SKM-1 treated with dmso at 0.1 percent for 144 hours (cell line): ENCODE measurements around the gene MACF1.
"Not testable (repeated sequence)": the region's sequence is repeated elsewhere in the genome, so short reads cannot be mapped to it uniquely, and the experiment has no call there.

Source experiments
- DNase-seq: peaks from one replicate; lab custom pipeline; 2025; ENCODE audit not compliant: unreplicated experiment; lab: John Stamatoyannopoulos, UW

MACF1 gene

DNA sequence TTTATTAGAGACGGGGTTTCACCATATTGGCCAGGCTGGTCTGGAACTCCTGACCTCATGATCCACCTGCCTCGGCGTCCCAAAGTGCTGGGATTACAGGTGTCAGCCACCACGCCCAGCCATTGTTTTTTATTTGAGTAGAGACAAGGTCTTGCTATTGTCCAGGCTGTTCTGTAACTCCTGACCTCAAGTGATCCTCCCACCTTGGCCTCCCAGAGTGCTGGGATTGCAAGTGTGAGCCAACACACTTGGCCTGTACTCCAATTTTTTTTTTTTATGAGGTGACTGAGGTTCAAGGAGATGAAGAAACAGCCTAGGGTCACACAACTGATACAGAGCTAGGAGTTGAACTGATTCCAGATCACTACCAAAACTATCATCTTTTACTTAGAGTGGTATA, 245.5 kb downstream of the MACF1 start:
- DNase-seq, result not testable (repeated sequence)

DNA sequence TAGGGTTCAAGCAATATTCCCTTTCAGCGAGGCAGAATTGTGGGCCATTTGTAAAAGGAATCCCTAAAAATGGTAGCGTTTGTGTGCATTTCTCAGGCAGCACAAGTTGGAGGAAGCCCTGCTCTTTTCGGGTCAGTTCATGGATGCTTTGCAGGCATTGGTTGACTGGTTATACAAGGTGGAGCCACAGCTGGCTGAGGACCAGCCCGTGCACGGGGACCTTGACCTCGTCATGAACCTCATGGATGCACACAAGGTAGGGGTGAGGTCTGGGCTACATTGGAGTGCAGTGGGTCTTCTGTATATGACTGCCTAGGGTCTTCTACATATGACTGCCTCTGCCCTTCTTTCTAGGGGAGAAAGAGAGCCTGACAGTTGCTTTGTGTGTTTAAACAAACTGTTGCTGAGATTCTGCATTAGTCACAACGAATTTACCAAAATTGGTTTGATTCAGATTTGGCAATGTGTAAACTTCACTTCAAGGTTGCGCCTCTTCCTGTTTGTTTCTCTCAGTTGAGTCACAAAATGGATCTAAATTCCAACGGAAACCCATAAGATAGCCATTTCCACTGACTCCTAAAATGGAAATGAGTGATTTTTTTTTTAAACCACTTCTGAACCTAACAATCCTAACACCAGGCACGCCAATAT, 246.6 kb downstream of the MACF1 start:
- no peak for DNase-seq

DNA sequence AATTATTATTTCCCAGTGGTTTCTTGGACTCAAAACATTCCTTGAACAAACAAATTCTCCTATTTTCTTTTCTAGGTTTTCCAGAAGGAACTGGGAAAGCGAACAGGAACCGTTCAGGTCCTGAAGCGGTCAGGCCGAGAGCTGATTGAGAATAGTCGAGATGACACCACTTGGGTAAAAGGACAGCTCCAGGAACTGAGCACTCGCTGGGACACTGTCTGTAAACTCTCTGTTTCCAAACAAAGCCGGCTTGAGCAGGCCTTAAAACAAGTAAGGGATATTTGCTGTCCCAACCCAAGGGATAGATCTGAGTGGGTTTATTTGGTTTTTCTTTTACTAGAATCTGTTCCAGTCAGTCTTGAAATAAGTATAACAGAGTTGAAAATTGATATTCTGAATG, 247.6 kb downstream of the MACF1 start:
- no peak for DNase-seq

DNA sequence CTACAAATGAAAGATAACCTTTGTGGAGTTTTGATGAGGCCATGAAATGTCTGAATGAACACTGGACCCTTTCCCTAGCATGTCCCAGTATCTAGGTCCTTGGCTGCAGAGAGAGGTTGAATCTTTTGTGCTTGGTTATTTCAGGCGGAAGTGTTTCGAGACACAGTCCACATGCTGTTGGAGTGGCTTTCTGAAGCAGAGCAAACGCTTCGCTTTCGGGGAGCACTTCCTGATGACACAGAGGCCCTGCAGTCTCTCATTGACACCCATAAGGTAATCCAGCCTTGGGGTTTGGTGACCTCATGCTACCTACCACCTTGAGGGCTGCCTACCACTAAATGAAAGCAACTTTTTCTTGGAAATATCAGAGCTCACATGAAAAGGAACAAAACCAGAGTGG, 248.0 kb downstream of the MACF1 start:
- no peak for DNase-seq

DNA sequence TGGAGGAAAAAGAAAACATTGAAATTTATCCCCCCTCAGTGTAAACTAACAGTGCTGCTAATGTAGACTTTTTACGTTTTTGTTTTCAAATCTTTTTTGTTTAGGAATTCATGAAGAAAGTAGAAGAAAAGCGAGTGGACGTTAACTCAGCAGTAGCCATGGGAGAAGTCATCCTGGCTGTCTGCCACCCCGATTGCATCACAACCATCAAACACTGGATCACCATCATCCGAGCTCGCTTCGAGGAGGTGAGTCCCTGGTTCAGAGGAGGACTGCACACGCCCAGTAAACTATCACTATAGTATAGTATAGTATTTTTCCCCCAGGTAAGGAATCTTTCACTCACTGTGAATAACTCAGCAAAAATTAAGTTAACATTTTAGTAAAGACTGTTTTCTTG, 249.1 kb downstream of the MACF1 start:
- DNase-seq, result no peak

DNA sequence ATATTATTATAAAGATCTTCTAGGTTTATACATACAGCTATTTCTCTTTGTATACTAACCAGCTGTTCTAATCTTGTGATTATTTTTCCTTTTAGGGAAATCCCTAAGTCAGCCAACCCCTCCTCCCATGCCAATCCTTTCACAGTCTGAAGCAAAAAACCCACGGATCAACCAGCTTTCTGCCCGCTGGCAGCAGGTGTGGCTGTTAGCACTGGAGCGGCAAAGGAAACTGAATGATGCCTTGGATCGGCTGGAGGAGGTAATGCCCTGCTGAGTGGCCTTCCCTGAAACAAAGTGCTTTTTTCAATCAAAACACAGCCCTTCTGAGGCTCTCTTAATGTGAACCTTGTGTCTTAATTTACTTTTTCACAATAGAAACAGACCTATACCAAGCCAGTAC, 254.5 kb downstream of the MACF1 start:
- no peak for DNase-seq

DNA sequence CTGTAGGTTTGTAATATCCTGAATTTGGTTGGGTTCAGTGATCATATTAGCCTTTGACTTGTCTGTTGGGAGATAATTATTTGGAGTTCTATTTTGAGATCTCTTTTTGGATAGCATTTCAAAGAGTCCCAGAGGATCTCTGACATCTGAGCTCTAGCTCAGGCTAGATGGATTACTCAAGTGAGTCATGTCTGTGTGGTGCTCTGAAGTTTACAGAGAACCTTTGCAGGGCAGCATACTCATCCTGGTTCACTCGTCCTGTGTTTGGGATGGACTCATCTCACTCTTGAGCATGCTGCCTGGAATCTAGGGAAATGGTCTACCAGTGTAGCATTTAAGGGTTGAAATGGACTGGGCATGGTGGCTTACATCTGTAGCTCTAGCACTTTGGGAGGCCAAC, 257.6 kb downstream of the MACF1 start:
- no peak for DNase-seq

DNA sequence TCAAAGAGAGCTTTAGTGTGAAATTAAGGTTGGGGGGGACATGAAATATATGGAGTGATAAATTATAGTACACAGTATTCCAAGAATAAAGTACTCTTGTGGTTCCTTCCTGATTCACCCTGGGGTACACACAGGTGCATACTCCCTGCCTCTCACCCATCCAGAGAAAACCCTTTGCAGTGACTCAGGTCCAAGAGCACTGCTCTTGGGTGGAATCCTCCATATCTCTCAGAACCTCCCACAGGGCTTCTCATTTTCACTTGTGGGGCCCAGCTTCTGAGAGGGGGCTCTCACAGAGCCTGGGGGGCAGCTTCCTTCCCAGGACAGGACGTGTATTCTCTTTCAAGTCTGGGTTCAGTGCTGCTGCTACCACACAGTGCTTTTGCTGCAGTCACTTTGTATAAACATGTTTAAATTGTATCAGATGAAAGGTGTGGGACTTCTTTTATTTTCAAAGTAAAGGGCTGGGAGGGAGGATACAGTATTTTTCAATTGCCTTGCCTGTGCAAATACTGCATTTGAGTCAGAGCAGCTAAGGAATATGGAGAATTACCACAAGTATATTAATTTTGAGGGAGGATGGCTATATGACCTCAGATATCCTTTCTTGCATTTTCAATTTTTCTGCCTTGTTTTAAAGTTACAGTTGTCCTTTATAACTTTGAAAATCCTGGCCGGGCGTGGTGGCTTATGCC, 262.1 kb downstream of the MACF1 start:
- DNase-seq, result no peak

DNA sequence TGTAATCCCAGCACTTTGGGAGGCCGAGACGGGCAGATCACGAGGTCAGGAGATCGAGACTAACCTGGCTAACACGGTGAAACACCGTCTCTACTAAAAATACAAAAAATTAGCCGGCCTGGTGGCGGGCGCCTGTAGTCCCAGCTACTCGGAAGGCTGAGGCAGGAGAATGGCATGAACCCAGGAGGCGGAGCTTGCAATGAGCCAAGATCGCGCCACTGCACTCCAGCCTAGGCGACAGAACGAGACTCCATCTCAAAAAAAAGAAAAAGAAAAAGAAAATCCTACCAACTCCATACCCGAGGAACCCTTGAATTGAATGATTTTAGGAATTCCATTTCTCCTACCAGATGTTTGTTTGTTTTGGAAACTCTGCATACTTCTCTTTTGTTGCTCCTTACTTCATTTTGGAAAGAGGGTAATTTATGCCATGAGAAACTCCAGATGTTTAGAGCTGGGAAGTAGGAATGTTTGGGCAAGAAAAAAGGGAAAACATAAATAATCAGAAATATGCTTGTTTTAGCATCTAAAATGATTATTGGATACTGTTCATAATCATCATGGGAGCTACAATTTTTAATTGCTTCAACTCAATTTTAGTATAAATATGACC, 262.7 kb downstream of the MACF1 start:
- DNase-seq, result not testable (repeated sequence)

DNA sequence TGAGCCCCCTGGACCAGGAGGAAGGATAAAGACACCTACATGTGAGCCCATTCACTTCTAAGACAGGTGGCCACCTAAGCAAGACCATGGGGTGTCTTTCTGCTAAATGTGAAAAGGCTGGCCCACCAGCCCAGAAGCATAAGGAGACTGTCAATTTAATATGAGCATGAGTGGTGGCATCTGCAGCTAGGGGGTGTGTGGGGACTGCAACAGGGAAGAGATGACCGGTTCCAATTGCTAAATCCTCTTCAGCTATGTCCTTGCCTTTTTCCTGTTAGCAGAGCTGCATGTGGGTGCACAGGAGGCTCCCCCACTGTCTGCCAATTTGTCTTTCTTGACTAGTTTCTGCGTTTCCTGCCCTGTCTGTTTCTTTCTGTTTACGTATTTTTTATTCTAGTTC, 264.7 kb downstream of the MACF1 start:
- no peak for DNase-seq

DNA sequence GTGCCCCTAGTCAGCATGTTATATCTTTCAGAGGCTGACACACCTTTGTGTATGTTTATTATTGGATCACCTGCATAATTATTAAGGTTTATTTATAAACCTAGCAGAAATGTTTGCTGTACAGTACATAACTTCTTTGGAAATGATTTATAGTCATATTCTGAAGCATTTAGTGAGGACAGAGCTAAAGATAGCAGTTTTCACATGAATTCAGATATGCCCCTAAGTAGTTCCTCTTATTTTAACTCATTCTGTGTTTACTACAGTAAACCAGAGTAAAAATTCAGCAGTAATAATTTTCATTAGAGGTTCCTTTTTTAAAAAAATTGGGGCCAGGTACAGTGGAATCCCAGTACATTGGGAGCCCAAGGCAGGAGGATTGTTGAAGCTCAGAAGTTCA, 265.5 kb downstream of the MACF1 start:
- no peak for DNase-seq

DNA sequence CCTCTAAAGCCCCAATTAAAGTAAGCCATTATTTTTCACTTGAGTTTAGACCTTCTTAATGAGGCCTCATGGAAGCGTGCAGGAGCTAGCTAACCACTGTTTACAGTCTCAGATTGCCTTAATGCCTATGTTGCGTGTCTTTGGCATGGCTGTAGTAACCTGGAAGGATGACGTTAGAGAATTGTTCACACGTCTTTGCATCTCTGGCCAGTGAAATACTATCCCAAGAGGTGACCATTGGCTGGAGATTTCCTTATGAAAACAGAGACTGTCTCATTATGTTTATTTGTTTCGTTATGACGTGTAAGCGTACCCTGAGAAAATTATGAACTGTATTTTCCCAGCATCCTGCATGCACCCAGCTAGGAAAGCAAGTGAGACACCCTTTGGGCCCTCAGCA, 268.3 kb downstream of the MACF1 start:
- no peak for DNase-seq

DNA sequence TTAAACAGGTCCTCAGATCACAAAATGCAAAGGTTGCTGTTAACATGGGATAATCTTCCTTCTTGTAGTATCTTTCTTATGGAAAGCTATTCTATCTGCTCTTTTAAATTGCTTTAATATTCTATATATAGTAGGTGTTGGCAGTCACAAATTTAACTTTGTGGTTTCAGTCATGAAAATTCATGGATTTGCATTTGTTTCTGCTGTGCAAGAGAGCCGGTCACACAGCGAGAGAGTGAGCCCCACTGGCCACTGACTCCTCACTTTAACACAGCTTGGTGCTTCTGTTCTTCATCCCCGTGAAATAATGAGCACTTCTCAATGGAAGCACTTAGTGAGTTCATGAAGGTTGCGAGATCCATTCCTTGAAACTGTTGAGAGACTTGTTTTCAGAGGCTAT, 268.8 kb downstream of the MACF1 start:
- no peak for DNase-seq

DNA sequence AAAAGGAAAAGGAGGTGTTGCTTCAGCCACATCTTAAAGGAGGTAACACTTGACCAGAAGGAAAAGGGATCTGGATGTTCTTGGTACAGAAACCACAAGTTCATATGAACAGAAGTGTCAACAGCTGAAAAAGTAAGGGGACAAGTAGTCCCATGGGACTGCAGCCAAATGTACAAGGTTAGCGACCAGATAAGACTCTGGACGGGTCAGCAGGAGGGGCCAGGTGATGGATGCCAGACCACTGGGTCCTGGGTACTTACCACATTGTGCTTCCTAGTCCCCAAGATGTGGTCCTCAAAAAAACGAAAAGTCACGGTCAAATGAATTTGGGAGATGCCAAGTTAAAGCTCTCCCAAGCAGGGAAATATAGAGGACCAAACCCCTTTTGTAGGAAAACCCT, 270.3 kb downstream of the MACF1 start:
- DNase-seq, result no peak

DNA sequence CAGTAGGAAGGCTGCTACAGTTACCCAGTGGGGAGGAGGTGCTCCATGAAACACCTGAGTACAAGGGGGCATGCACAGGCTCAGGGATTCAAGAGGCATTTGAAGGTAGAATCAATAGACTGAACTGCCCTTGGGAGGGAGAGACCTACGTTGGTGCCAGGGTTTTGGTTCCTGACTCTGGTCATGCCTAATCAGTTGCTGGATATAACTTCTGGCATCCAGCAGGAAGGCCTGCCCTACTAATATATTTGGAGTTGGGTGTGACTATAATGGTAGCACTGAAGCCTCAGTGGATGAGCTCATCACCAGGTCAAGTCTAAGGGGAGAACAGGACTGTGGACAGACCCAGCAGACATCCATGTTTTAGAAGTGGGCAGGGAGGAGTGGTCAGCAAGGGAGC, 271.1 kb downstream of the MACF1 start:
- DNase-seq, result not testable (repeated sequence)

DNA sequence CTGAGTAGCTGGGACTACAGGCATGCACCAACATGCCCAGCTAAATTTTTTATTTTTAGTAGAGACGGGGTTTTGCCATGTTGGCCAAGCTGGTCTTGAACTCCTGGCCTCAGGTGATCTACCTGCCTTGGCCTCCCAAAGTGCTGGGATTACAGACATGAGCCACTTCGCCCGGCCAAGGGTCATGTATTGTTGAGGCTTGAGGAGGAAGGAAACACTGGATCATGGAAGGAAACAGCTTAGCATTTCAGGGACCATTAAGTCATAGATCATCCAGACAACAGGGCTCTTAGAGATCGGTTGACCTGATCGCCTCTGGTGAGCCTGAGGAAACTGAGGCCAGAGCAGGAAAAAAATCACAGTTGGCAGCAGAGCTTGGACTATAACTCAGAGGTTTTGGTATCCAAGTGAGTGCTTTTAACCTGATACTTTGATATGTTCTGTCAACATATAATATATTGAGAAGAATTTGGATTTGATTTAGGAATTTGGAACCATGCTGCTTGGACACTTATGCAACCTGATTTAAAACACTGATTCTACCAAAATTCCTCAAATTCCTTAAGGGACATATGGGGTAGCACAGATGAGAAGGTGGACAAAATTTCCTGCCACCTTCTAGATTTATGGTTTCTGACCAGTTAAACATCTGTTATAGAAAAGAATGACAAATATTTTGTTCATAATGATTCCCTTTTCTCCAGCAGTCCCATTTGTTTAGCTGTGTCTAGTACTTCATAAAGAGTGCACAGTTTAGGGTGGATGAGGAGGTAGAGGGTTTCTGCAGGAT, 273.8 kb downstream of the MACF1 start:
- no peak for DNase-seq

DNA sequence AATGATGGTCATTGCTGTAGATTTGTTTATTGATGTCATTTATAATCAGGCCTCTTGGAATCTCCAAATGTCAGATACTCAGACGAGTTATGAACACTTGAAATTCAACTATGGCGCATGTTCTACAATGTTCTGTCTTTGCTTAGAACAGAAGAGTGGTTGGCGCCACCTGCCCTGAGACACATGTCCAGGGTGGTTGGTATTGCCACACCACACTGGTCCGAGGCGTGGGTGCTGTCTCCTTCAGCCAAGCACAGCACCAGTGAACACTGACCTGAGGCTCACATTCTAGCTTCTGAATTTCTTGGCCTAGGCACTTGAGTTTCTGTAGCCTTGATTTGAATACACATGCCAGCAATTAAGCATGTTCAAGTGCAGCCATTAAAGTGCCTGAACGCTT, 276.8 kb downstream of the MACF1 start:
- DNase-seq, result no peak

DNA sequence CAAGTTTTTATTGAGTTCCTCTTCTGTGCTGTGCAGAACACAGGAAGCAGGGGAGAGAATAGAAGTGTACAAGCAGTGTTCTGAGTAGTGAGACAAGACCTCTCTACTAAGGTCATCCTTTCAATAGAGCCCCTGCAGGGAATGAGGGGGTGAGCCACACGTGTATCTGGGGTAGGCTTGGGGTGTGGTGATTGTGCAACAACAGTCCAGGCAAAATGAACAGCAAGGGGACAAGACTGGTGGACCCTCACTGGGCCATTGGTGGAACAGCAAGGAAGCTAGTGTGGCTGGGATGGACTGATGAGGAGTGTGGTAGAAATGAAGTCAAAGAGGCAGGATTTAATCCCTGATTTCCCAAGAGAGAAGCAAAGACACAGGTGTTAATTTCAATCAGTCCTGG, 278.8 kb downstream of the MACF1 start:
- DNase-seq, result no peak

DNA sequence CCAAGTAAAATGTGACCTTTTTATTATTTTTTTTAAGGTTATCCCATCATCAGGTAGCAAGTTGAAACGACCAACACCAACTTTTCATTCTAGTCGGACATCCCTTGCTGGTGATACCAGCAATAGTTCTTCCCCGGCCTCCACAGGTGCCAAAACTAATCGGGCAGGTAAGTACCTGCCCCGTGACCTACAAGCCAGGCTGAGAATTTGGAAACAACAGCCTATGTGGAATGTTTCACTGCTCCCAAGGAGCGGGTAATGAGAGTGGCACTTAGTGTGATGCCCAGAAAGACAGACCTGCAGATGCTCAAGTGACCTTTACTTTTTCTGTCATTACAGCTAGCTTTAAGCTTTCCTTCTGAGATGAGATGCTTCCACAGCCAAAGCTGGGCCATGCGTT, 280.1 kb downstream of the MACF1 start:
- DNase-seq, result no peak

DNA sequence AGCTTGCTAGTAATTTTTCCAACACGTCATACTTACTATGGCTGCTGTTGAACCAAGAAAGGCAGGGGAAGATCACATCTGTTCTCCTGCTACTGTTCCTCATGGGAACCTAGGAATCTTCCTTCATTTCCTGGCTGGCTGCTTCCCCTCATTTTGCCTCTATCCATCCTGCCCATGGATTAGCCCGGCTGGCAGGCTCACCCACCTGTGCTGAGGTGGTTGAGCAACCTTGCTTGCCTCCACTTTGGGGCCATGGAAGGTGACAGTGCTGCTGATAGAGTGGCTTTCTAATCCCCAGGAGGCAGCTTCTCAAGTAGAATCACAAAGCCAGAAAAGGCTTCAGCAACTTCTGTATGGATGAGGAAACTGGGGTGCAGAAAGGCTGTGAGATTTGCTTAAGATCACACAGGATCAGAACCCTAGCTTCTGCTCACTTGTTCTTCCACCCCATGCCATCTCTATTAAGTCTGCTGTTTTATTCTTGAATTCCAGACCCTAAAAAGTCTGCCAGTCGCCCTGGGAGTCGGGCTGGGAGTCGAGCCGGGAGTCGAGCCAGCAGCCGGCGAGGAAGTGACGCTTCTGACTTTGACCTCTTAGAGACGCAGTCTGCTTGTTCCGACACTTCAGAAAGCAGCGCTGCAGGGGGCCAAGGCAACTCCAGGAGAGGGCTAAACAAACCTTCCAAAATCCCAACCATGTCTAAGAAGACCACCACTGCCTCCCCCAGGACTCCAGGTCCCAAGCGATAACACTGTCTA, 280.7 kb downstream of the MACF1 start:
- DNase-seq, result no peak

DNA sequence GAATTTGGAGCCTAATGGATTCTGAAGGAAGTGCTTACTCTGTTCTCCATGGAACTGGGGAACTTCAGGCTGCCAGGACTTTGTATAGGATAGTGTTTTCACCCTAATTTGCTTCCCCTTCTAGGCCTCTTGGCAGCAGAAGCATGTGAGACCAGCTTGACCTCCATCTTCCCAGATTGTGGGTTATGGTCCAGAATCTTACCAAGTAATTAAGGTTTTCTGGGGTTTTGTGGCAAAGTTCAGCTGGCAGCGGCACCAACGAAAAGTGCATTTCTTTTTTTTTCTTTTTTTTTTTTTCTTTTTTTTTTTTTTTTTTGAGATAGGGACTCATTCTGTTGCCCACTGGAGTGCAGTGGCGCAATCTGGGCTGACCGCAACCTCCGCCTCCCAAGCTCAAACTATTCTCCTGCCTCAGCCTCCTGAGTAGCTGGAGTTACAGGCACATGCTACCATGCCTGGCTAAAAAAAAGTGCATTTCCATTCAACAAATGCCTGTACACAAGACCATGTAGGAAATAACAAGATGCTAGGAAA, 283.6 kb downstream of the MACF1 start:
- no peak for DNase-seq
